HepG2 (cell line): ENCODE results near the gene SLC16A3. TPM values are rescaled to one million over a fixed set of nuclear protein-coding genes. Genes with fewer than 3 reads are reported as not detected.
A peak's percentile ranks its signal among the peaks of the same experiment; 100 is the strongest.

ENCODE experiments used
- CEBPG ChIP-seq: IDR thresholded peaks from 2 replicates; pipeline ENCODE4 v1.6.1; 2016
- HNRNPK ChIP-seq: fragments of 200-400 bp; formaldehyde crosslinking; IDR thresholded peaks from 2 replicates; pipeline ENCODE4 v1.6.1; 2018; ENCODE audit warnings: low read length, low read depth, moderate library complexity, mild to moderate bottlenecking; ENCODE audit not compliant: poor library complexity, severe bottlenecking
- NR2F1 ChIP-seq, 2 experiments: fragments of 450-650 bp in 1 of 2; formaldehyde crosslinking in 1 of 2; IDR thresholded peaks; 2 replicates each; pipeline versions ENCODE4 v1.5.0 to v1.6.1; 2016 to 2020; ENCODE audit warnings: mild to moderate bottlenecking in 1 of 2, missing compliant biosample characterization in 1 of 2, missing genetic modification reagents in 1 of 2, moderate library complexity in 1 of 2
- SMYD3 ChIP-seq: sonication (generic); formaldehyde crosslinking; IDR thresholded peaks from 2 replicates; pipeline ENCODE4 v1.8.1; 2023; ENCODE audit warnings: mild to moderate bottlenecking, missing genetic modification reagents
- THYN1 ChIP-seq: sonication (generic); formaldehyde crosslinking; IDR thresholded peaks from 2 replicates; pipeline ENCODE4 v1.8.1; 2023; ENCODE audit warnings: low read depth, mild to moderate bottlenecking, moderate library complexity, missing genetic modification reagents, borderline replicate concordance
- TIGD3 ChIP-seq: sonication (generic); formaldehyde crosslinking; IDR thresholded peaks from 2 replicates; pipeline ENCODE4 v1.5.1; 2020; ENCODE audit warnings: mild to moderate bottlenecking, missing genetic modification reagents, borderline replicate concordance
- ZBTB7A ChIP-seq: sonication (generic); formaldehyde crosslinking; IDR thresholded peaks from 2 replicates; pipeline ENCODE4 v1.8.0; 2022; ENCODE audit warnings: mild to moderate bottlenecking, missing genetic modification reagents
- ZGPAT ChIP-seq: IDR thresholded peaks from 2 replicates; pipeline ENCODE4 v1.6.1; 2016; ENCODE audit warnings: mild to moderate bottlenecking
- ZKSCAN8 ChIP-seq: IDR thresholded peaks from 2 replicates; pipeline ENCODE4 v1.6.1; 2016; ENCODE audit warnings: borderline replicate concordance, missing genetic modification reagents, missing compliant biosample characterization
- ZNF281 ChIP-seq: sonication (generic); formaldehyde crosslinking; IDR thresholded peaks from 2 replicates; pipeline ENCODE4 v1.4.0; 2020; ENCODE audit warnings: missing genetic modification reagents, borderline replicate concordance
- ZNF451 ChIP-seq: sonication (generic); formaldehyde crosslinking; IDR thresholded peaks from 2 replicates; pipeline ENCODE4 v1.5.0; 2020; ENCODE audit warnings: mild to moderate bottlenecking, missing genetic modification reagents
- ZNF501 ChIP-seq: sonication (generic); formaldehyde crosslinking; IDR thresholded peaks from 2 replicates; pipeline ENCODE4 v1.5.1; 2020; ENCODE audit warnings: mild to moderate bottlenecking, moderate library complexity, missing genetic modification reagents
- ZNF557 ChIP-seq: sonication (generic); formaldehyde crosslinking; IDR thresholded peaks from 2 replicates; pipeline ENCODE4 v1.4.0; 2020; ENCODE audit warnings: missing genetic modification reagents
- ZNF670 ChIP-seq: sonication (generic); formaldehyde crosslinking; IDR thresholded peaks from 2 replicates; pipeline ENCODE4 v1.8.0; 2022; ENCODE audit warnings: mild to moderate bottlenecking, missing genetic modification reagents, borderline replicate concordance
- ZNF850 ChIP-seq: sonication (generic); formaldehyde crosslinking; conservative IDR thresholded peaks from 2 replicates; pipeline ENCODE4 v1.9.0; 2021; ENCODE audit warnings: mild to moderate bottlenecking, missing genetic modification reagents
- polyA plus RNA-seq, 8 experiments: library from polyadenylated mRNA; depleted of rRNA in 3 of 8; stranded (reverse) in 7 of 8; unstranded in 1 of 8; fragments of >200 nt; fragmentation: Illumina TruSeq in 4 of 8; extraction: Trizol in 4 of 8; gene quantifications; 2 replicates each; pipeline versions ENCODE4 v1.2.1 to v1.2.3, GENCODE V29; 2011 to 2016; ENCODE audit warnings: low read depth in 4 of 8, missing spikeins in 1 of 8, mixed read lengths in 1 of 8; ENCODE audit not compliant: insufficient read depth in 1 of 8
- total RNA-seq, 5 experiments: library from RNA; depleted of rRNA; stranded (reverse); fragments of >200 nt; fragmentation: Illumina TruSeq; extraction: Trizol; gene quantifications; 2 replicates each; pipeline ENCODE4 v1.2.3, GENCODE V29; 2016; ENCODE audit warnings: low read depth in 1 of 5
- TF ChIP-seq, protein P1 (sequence below): sonication (generic); formaldehyde crosslinking; IDR thresholded peaks from 2 replicates; pipeline ENCODE4 v1.8.0; 2022; ENCODE audit warnings: missing genetic modification reagents, low read depth, mild to moderate bottlenecking, borderline replicate concordance
- TF ChIP-seq, protein P2 (sequence below): sonication (generic); formaldehyde crosslinking; IDR thresholded peaks from 2 replicates; pipeline ENCODE4 v1.5.0; 2020; ENCODE audit warnings: missing genetic modification reagents
- TF ChIP-seq, protein P3 (sequence below): IDR thresholded peaks from 2 replicates; pipeline ENCODE4 v1.6.1; 2016; ENCODE audit warnings: missing biosample characterization, missing genetic modification reagents, low read depth

Gene SLC16A3
- total and polyA plus RNA-seq, 2 of the 13 experiments (the other 11 are each of a cell fraction or from before 2014, with no cell fraction given): 242 to 349 TPM

DNA sequence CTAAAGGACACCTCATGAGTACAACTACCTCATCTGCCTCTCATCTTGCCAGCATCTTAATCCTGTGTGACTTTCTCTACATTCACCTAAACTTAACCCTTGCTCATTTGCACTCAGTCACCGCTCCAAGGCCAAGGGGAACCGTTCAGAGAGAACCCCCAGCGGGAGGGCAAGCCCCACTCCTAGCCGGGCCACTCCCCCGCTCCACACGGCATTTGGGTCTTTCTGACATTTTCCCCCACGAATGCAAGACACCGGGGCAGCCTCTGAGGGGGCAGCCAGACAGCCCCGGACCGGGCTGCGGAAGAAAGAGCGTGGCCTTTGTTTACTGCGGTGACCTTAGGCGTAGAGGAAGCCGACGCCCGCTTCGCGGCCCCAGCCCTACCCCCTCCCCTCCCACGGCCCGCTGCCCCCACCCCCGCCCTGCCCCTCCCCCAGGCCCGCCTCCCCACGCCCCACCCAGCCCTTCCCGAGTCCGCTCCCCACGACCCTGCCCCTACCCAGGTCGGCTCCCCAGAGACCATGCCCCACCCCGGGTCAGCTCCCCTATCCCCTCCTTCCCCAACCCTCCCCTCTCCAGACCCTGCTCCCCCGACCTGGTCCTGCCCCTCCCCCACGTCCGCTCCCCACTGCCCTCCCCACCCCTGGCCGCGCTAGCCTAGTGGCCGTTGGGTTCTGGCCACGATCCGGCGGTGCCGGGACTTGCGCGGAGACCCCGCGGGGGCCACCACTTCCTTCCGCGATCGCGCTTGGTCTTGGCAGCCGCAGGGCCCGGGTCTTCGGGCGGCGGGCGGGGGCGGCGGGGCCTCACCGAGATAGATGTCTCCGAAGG lies 43.9 kb downstream of the SLC16A3 start (continued):
- TF ChIP-seq ZNF281 (CRISPR knock-in tag) (0 out of 2 replicates have a peak, but pooled peaks have one; percentile 8), SMYD3 (no peak), ZNF850 (CRISPR knock-in tag) (no peak), ZNF501 (CRISPR knock-in tag) (no peak), ZGPAT (CRISPR knock-in tag) (no peak), ZBTB7A (no peak), NR2F1 (CRISPR knock-in tag; IDR thresholded peaks at IDR 0.05) (peak; percentile 54 to 61; a peak in 2 of 4 replicates), ZKSCAN8 (no peak), CEBPG (no peak), ZNF557 (0 out of 2 replicates have a peak, but pooled peaks have one; percentile 34), HNRNPK (peak; percentile 90), ZNF670 (CRISPR knock-in tag) (no peak), TIGD3 (CRISPR knock-in tag) (no peak), ZNF451 (CRISPR knock-in tag) (no peak), THYN1 (no peak)
- TF ChIP-seq, protein P1, sequence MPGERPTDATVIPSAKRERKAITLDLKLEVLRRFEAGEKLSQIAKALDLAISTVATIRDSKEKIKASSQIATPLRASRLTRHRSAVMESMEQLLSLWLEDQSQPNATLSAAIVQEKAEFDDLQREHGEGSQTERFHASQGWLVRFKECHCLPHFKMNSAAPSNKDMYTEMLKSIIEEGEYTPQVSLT (CRISPR knock-in tag): no peak
- TF ChIP-seq, protein P2, sequence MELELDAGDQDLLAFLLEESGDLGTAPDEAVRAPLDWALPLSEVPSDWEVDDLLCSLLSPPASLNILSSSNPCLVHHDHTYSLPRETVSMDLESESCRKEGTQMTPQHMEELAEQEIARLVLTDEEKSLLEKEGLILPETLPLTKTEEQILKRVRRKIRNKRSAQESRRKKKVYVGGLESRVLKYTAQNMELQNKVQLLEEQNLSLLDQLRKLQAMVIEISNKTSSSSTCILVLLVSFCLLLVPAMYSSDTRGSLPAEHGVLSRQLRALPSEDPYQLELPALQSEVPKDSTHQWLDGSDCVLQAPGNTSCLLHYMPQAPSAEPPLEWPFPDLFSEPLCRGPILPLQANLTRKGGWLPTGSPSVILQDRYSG (CRISPR knock-in tag): no peak
- TF ChIP-seq, protein P3, sequence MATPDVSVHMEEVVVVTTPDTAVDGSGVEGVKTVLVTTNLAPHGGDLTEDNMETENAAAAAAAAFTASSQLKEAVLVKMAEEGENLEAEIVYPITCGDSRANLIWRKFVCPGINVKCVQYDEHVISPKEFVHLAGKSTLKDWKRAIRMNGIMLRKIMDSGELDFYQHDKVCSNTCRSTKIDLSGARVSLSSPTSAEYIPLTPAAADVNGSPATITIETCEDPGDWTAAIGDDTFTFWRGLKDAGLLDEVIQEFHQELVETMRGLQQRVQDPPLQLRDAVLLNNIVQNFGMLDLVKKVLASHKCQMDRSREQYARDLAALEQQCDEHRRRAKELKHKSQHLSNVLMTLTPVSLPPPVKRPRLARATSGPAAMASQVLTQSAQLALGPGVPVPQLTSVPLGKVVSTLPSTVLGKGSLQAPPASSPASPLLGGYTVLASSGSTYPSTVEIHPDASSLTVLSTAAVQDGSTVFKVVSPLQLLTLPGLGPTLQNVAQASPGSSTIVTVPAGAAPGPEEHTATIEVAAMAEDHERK (CRISPR knock-in tag): no peak
- TF ChIP-seq, all 625 proteins: peak for 55
